Stimulated activated CD4-positive, alpha-beta T cell treated with anti-CD3 and anti-CD28 coated beads, TNF-alpha, amount 100 ng/mL, for 24 hours (primary cell): ENCODE results near the gene PVALB.
A peak's percentile ranks its signal among the peaks of the same experiment; 100 is the strongest.

ENCODE experiments used
- DNase-seq, 3 experiments: peaks; one replicate each; pipeline ENCODE4 v3.0.0-alpha.2; 2020; ENCODE audit warnings: low read depth in 3 of 3

PVALB gene

DNA sequence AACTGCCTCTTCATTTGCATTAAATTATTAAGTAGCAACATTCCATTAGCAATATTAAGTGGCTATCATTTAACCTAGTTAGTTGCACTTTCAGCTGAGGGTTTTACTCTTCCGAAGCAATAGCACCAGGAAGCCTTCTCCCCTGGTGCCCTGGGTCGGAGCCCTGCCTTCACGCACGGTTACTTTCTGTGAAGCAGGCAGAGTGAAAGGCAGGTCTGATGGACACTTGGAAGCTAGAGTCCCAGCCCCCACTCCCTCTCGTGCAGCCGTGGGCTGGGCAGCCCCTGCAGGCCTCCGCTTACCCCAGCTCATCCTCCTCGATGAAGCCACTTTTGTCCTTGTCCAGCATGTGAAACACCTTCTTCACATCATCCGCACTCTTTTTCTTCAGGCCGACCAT lies 2.0 kb downstream of the PVALB start:
- no peak for DNase-seq

DNA sequence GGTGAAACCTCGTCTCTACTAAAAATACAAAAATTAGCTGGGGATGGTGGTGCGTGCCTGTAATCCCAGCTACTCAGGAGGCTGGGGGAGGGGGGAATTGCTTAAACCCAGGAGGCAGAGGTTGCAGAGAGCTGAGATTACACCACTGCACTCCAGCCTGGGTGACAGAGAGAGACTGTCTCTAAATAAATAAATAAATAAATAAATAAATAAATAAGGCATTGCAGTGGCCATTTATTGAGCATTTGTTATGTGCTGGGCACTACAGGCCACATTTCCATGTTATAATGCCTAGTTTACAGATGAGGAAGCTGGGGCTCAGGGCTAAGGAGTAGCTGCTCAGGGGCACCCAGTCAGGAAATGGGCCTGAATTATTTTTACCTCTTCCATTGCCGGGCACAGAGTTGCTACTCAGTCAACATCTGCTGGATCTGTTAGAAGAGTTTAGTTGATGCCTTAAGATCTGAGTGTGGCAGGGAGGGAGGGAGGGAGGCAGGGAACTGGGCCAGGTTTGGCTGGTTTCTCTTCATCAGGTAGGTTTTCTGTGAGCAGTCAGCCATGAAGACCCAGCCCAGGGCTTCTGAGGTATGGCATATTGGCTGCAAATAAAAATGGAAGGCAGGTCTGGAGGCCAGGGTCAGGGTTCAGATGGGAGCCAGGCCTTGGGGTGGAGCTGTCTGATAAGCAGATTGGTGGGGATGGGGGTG lies 5.6 kb downstream of the PVALB start:
- DNase-seq, result no peak

DNA sequence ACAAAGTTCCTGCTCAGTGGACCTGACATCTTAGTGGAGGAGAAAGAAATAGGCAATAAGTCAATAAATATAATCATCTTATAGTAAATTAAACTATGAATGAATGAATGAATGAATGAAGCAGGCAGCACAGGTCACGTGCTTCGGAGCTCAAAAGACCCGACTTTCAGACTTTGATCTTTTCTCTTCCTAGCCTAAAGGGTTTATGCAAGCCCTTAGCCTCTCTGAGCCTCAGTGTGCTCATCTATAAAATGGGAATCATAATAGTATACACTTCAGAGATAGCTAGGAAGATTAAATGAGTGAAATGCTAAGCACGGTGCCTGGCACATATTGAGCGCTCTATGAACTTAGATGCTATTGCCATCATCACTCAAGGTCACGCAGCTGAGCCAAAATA lies 7.5 kb downstream of the PVALB start:
- DNase-seq, result no peak

DNA sequence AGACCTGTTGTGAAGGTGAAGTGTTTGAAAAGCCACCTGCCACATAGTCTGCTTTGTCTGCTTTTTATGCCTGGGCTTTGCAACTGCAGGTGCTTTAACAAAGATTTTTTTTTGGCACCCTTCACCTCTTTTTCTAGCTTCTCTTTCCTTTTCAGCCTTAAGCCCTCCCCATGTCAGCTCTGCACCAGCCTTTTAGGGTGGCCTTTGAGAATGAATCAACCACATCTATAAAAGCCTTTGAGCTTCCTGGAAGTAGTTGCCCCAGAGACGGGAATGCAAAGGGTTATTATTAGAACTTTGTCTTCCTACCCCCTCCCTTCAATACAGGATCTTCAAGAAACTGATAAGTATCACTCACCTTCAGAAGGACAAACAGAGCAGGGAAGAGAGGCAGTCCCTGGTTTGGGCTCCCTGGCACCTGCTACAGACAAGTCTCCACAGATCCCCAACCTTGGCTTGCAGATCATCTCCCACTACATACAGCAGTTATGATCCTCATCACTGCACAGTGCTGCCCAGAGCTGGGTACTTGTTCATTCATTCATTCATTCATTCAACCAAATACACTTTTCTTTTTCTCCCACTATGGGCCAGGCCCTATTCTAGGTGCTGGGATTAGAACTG lies 8.0 kb downstream of the PVALB start:
- no peak for DNase-seq

DNA sequence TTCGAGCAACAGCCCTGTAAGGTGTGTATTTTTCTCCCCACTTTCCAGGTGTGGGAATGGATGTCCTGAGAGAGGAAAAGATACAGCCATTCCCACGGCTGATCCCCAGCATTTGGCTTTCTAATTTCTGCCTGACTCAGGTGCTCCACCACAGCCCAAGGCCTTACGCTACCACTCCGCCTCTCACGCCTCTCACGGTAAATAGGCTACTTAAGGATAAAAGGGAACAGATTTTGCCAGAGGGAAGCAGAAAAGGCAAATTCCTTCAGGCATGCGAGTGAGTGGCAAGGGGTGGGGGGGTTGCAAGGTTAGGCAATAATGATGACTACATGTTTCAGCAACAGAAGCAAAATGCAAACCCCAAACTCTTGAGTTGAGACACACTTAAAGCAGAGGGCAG lies 9.2 kb downstream of the PVALB start:
- DNase-seq, result no peak

DNA sequence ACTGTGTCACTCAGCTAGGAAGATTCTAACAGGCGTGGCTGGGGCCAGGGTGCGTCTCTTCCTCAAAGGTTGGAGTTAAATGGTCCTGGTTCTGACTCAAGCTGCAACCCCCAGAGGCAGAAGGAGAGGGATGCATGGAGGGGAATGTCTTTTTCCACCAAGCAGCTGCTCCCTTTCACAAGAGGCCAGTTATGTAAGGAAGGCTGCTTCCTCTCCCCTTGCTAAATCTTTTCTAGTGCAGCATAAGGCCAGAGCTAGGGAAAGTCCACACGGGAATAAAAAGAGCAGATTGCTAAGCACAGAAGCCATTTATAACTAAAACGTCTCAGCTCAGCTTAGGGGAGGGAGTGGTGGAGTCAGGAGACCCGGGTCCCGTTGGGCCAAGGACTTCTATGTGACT lies 10.0 kb downstream of the PVALB start:
- no peak for DNase-seq

DNA sequence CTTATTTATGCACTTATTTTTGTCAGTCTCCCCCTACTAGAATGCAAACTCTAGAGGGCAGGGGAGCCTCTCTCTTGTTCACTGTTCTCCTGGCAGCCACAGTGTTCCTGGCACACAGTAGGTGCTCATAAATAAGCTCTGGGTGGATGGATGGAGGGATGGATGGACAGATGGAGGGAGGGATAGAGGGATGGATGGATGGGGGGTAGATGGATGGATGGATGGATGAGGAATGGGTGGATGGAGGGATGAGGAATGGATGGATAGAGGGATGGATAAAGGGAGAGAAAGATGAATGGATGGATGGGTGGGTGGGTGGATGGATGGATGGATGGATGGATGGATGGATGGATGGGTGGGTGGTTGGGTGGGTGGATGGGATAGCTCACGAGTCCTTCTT lies 13.5 kb downstream of the PVALB start:
- DNase-seq, result no peak

DNA sequence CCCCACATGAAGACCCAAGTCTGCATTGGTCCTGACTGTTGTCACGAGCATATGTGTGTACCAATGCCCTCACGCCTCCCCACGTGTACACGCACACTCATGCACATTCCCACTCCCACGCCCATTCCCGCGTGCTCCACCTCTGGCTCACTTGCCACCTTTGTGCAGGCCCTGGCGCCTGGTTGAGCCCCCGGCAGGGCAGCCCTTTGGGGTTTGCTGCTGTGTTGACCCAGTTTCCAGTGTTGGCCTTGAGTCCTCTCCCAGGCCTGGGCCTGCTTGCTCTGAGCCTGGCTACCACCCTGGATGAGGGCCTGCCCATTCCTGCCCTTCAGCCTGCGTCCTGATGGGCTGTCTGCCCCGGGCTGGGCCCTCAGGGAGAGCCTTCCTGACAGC lies 18.2 kb downstream of the PVALB start:
- no peak for DNase-seq

DNA sequence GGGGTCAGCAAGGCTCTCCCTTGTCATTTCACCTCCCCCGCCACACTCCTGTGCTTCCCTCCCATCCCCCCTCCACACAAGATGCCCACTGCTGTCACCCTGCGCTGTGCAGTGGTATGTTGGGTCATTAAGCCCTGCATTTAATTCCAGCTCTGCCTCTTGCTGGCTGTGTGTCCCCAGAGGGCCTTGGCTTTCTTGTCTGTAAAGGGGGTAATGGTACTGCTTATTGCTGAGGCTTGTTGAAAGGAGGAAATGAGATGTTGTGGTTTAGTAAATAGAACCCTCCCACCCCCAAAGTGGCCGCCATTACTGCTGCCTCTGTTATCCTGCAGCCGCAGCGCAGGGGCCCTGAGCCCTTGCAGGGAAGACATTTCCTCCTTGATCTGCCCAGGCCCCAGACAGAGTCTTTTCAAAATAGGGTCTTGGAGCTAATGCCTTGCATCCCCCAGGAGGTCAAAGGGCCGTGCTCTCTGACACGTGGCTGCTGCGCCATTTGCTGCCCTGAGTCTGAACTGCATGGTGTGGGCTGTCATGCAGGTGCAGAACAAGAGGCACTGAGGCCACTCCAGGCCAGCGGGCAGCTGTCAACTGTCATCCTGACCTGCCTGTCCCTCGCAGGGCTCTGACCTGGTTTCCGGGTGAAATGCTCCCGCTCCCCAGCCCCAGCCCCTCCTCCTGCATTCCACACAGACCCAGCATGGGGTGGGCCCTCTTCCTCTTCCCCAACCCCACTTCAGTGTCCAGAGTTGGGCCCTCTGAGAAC lies 18.7 kb downstream of the PVALB start:
- no peak for DNase-seq

DNA sequence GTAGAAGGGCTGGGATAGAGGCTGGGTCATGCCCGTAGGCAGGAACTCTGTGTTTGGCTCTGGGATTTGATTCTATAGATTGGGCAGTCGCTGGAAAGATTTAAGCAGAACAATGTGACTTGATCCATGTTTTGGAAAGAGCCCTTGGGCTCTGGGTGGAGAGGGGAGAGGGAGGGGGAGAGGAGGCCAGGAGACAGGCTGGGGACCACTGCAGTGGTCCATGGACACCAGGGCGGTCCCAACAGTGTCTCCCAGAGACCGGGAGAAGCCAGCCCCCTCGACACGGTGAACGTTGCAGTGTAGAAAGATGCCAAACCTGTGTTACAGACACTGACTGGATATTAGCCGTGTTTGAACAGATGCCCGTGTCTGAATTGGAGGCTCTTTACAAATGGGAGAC lies 19.5 kb downstream of the PVALB start:
- DNase-seq, result no peak

DNA sequence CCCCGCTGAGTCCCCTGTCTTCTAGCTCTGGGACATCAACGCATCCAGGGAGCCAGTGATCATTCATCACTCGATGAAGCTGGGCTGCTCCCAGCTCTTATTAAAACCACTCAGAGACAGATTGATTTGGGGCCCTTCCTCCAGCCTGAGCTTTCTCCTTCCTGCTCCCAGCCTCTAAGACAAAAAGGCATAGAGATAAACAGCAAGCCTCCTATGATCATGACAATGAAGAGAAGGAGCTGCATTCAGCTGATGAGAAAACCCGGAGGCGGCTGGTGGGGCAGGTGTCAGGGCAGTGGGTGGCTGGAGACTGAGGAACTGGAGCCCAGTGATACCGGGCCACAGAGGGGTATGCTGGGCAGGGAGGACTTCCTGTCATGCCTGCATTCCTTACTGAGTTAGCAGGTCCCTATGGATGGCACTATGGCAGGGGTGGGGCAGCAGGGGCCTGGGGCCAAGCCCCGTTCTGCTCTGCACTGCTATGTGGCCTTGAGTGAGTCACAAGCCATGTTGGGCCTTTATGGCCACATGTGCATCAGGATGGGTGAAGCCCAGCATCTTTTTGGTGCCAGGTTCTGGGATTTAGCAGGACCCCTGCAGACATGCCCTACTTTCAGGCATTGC lies 20.2 kb downstream of the PVALB start:
- no peak for DNase-seq

DNA sequence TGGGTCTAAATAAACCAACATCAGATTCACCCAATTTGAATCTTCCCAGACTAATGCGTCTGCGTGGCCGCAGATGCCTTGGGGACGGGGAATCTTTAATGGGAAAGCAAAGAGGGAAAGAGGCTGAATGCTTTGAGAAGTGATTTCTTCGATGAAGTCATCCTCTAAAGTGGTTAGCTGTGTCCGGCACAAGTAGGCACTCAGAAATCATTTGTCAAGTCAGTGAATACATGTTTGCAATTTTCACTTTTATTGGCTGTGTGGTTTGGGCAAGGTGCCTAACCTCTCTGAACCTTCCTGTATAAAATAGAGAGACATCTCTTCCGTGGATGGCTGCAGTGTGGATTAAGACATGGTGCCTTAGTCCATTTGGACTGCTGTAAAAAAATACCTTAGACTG lies 21.2 kb downstream of the PVALB start:
- no peak for DNase-seq

DNA sequence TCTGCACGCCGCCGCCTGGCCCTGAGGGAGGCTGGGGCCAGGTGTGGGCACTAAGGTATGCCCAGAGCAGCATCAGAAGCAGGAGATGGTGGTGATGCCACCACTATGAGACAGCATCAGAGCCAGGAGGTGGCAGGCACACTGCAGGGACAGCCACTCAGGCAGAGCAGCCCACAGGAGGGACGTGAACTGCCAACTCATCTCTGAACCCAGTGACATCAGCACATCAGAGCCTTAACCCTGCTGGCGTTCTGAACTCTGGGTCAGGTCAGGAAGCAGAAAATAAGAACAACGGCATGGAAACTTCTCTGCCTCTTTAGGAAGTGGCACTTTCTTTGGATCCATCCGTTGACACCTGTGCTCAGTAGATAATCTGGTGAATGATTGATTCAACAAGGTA lies 26.2 kb downstream of the PVALB start:
- peak in 1 of 3 experiments; percentile 25 for DNase-seq

DNA sequence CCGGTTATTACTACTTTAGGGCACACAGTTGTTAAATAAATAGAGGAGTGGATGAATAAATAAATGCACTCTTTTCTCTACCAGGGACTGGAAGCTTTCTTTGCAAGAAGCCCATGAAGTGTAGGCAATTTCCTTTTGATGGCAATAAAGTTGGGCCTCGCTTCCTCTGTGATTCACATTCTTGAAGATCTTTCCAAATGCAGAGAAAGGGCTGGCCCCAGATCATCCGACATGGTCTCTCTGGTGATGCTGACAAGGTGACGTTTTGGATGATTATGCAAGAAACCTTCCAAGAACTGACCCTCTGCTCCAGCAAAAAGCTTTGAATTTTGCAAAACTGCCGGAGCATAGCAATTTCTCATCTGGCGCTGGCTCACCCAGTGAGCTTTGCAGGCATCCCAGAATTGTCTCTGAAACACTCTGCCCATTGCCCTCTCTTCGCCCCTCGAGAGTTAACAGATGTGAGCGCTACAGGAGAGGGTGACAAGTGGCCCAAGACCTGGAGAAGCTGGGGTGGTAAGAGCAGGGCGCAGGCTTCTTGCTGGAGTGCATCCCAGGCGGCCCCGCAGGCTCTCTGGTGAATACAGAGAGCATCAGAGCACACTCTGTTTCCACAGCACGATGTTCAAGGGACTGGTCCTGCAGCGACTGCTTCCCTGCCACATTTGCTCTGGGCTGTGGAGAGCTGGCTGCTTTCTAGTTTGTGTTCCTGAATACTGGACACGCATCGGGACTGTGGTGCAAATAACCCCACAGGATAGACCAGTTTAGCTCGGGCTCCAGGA lies 29.4 kb downstream of the PVALB start:
- DNase-seq, result no peak

DNA sequence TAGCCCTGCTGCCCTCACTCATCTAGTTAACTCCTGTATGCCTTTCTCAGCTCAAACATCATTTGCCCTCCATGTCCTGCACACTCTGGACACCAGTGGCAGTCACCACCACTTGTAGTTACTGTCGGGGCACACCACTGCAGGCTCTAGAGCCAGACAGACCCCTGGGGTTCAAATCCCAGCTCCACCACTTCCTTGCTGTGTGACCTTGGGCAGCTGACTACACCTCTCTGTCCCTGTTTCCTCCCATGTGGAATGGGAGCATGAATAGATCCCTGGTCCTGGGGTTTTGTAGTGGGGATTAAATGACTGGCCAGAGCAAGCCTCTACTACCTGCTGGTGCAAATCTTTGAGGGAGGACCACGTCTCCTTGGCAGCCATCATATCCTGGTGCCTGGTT lies 33.1 kb downstream of the PVALB start:
- DNase-seq, result no peak

DNA sequence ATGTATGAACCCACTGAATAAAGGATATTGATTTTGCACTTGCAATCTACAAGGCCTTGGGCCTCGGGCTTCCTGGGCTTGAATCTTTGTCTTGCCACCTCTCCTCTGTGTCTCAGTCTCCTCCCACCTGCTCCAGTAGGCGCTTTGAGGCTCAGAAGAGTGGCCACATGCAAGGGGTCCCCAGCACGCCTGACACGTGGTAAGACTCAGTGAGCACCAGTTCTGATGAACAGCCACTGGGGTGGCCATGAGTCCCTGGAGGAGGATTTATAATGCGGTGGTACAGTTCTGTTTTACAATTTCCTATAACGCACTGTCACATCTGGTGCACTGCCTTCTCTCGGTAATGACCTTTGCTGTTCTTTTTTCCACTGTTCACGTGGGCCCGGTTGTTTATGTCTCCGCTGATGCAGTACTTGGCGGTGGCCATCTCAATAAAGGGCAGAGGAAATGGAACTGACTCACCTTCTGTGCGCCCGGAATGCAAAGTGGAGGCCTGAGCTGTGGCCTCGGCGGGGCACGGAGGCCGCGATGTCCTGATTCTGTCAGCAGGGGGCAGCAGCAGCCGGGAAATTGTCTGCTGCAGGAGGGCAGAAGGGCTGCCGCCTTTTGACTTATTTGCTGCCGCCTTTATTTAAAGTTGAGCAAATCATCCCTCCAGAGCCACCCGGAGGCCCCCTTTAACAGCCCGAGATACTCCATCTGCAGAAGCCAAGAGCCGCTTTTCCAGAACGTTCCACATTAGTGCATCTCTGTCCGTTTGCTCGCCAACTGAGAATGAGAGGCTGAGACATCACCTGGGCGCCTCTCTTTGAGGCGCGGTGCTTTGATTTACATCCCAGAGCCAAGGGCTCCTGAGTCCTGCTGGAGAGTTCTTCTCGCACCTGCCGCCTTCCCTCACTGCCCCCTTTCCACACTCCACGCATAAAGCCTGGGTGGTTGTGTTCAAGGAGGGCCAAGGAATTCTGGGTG lies 34.9 kb downstream of the PVALB start:
- DNase-seq, result peak; percentile 74 to 87 (median 84)

DNA sequence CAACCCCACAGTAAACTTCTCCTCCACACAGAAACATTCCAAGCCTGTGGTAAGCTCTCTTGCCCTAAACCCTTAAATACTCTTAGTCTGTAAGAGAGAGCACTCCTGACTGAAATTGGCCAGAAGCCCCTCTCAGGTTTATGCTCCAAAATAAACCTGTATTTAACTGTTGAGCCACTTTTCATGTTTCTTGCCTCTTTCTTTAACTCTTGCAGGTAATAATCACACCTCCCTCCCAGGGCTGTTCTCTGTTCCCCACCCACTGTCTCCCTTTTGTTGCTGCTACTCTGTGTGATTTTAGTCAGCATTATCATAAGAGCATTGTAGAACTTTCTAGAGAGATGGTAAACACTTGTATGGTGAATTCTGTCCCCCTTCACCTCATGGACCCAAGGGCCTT lies 38.8 kb downstream of the PVALB start:
- no peak for DNase-seq

DNA sequence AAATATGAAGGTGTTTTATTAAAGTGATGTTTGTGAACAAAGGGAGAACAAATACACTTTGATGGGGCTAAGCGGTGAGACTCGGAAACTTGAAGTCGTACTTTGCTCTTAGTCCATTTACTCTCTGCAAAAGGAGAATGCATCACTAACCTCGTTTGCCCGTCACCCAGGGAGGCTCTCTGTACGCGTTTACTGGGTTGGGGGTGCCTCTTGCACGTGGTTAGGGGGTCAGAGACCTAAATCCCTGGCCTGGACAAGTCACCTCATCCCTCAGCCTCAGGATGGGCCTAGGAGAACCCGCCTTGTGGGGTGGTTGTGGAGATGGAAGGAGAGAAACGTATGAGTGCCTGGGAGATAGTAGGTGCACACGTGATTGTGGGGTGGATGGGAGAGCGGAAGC lies 40.1 kb downstream of the PVALB start:
- DNase-seq, result no peak

DNA sequence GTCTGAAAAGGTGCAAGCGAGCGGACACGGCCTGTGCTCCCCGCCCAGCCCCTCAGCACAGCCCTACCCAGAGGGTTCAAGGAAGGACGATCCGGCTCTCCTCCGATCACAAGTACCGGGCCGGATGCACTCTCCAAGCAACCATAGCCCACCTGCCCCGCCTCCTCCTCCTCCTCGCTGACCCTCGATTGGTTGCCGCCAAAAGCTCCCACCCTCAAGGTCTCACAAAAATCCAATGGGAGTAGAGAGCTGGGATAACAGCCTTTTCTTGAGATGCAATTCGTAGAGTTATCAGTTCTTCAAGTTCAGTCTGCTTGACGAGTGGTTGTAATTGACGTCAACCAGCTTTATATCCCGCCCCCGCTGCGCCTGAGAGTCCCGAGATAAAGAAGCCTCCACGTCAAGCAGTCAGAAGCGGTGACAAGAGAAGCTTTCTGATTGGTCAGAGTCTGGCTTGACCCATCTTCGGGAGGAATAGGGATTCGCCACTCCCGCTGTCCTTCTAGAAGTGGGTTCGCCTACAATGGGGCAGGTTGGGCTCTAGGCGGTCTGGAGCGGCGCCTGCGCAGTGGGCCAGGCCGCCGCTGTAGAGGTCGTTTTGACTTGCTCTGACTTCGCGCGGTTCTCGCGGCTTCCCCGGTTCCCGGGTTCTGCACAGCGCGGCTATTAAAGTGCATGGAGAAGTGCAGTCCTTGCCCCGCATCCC lies 40.7 kb downstream of the PVALB start, which contains the start of gene IFT27:
TSS of gene IFT27 (minus strand) at position 156 of the 706 bp plus-strand sequence. CDS start 412 bp downstream, outside the sequence.
- DNase-seq, result peak; percentile 86 to 96 (median 95)

DNA sequence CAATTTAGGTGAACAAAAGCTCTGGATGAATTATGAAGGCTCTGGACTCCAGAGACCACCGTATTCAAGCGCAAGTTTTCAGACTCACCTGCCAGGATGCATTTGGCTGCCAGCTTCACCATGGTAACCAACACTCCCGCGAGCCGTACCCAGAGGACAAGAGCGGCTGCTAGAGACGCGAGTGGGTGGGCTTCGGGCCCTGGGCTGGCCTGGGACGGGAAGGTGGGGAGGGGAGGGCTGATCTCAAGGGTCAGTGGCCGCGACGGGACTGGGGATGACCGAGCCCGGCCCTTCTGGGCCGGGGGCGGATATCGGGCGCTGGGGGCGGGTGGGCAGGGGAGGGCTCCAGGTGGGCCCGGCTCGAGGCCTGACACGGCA lies 41.3 kb downstream of the PVALB start:
- DNase-seq, result peak in 2 of 3 experiments; percentile 5 to 18
